Mesenteric fat pad (tissue), 1 donor: Measurements from ENCODE around the gene WIPF2. TPM values are rescaled to one million over a fixed set of nuclear protein-coding genes. Genes with fewer than 3 reads are reported as not detected.
"Not testable (repeated sequence)": the region's sequence is repeated elsewhere in the genome, so short reads cannot be mapped to it uniquely, and the experiment has no call there.

ENCODE experiments used
- DNase-seq: peaks from one replicate; pipeline ENCODE4 v3.0.0-alpha.2; 2020; ENCODE audit warnings: low spot score
- total RNA-seq: library from RNA; stranded (reverse); fragmentation: NEBNext Ultra II Directional; extraction: Animal tissue kit (Norgen Biotek cat#: 25700); gene quantifications from one replicate; pipeline ENCODE4 v1.2.1, GENCODE V29; 2021
- donor health status: DM: yes; HTN: yes; CAD: no.

Gene WIPF2
- total RNA-seq, 1 donor from 2014 or later: 29.5 TPM

DNA sequence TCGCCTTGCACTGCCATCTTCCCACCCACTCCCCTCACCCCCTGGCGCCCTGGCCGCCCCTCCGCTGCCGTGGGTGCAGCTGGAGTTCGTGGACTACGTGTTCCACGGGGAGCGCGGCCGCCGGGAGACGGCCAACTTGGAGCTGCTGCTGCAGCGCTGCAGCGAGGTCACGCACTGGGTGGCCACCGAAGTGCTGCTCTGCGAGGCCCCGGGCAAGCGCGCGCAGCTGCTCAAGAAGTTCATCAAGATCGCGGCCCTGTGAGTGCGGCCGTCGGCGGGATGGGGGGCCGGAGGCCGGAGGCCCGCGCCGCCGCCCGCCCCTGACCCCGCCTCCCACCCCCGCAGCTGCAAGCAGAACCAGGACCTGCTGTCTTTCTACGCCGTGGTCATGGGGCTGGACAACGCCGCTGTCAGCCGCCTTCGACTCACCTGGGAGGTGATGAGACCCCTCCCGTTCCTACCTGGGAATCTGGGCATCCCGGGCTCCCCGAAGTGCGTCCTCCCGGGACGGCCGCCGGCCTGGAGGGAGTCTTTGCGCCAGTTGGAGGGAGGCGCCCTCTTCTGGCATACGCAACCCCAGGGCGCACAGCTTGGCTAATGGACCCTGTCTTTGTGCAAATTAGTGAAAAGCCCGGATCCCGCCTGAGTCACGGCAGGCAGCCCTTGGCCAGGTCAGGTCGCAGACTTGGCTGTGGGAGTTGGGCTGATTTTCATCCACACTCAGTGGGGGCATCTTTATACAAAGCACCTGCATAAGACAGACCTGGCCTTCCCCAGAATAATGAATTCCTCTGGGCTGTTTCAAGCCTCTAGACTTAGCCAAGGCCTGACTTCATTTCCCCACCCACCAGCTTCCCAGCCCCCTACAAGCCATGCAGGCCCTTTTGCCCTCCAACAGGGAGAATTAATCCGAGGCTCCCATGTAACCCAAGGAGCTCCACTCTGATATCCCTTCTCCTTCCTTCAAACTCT, 27.6 kb upstream of the WIPF2 start:
- DNase-seq: peak; percentile 92

DNA sequence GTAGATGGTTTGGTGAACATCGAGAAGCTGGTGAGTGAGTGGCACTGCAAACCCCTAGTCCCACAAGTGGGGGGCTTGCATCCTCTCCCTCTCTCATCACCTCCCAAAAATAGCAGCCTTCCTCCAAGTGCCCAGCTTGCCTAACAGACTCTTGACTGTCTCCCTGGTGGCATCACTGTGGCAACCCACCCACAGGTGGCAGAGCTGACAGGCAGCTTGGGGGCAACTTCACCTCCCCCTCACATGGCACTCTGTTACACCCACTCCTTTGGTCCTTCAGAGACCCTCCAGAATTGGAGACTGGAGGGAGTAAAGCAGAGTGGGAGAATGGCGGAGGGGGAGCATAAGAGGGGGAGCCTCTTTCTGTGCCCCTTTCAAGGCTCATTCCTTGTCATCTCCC, 26.1 kb upstream of the WIPF2 start:
- no peak for DNase-seq

DNA sequence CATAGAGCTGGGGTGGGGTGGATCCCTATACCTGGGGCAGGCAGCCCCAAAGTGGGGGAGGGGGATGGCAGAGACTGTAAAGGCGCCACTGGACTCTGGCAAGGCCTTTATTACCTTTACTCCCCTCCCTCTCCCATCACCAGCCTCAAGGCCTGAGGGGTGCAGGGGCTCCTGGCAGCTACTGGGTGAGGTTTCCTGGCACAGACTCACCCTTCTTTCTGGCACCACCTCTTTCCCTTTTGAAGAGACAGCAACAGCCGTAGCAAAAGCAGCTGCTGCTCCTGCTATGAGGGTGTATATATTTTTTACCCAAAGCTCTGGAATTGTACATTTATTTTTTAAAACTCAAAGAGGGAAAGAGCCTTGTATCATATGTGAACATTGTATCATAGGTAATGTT, 24.3 kb upstream of the WIPF2 start:
- no peak for DNase-seq

DNA sequence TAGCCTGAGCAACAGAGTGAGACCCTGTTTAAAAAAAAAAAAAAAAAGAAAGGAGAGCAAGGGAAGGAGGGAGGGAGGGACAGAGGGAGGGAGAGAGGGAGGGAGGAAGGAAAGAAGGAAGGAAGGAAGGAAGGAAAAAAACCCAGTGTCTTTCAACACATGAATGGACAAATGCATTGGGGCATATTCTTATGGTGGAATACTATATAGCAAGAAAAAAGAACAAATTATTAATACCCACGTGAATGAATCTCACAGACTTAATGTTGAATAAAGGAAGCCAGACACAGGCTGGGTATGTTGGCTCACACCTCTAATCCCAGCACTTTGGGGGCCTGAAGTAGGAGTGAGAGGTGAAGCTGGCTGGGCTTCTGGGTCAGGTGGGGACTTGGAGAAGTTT, 21.6 kb upstream of the WIPF2 start:
- no peak for DNase-seq

DNA sequence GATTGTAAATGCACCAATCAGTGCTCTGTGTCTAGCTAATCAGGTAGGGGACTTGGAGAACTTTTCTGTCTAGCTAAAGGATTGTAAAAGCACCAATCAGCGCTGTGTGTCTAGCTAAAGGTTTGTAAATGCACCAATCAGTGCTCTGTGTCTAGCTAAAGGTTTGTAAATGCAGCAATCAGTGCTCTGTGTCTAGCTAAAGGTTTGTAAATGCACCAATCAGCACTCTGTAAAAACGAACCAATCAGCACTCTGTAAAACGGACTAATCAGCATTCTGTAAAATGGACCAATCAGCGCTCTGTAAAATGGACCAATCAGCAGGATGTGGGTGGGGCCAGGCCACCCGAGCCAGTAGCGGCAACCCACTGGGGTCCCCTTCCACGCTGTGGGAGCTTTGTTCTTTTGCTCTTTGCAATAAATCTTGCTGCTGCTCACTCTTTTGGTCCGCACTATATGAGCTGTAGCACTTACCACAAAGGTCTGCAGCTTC, 21.1 kb upstream of the WIPF2 start:
- not testable (repeated sequence) for DNase-seq

DNA sequence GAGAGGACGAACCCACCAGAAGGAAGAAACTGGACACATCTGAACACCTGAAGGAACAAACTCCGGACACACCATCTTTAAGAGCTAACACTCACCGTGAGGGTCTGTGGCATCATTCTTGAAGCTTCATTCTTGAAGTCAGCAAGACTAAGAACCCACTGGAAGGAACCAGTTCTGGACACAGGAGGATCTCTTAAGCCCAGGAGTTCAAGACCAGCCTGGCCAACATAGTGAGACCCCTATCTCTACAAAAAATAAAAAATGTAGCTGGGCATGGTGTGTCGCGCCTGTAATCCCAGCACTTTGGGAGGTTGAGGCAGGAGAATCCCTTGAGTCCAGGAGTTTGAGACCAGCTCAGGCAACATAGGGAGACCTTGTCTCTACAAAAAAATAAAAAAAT, 20.5 kb upstream of the WIPF2 start:
- DNase-seq: no peak

DNA sequence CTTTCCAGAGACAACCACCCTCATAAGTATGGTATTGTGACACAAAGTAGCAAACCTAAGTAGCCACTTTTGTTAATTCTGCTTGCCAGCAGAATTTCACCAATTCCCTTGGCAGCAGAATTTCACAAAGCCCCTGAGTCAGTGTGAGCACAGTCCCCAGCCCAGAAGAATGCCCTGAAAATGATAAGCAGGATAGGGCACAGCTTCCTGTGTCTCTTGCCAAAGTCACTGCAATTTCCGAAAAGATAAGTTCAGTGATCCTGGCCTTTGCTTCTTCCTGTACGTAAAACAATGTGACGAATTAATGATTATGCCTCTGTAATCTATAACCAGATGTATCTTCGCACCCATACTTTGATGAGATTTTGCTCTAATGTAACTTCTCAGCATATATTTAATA, 16.0 kb upstream of the WIPF2 start:
- no peak for DNase-seq

DNA sequence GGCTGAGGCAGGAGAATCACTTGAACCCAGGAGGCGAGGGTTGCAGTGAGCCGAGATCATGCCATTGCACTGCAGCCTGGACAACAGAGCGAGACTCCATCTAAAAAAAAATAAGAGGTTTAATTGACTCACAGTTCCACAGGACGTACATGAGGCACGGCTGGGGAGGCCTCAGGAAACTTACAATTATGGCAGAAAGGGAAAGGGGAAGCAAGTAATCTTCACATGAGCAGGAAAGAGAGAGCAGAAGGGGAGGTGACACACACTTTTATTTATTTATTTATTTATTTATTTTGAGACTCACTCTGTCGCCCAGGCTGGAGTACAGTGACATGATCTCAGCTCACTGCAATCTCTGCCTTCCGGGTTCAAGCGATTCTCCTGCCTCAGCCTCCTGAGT, 12.9 kb upstream of the WIPF2 start:
- DNase-seq: not testable (repeated sequence)

DNA sequence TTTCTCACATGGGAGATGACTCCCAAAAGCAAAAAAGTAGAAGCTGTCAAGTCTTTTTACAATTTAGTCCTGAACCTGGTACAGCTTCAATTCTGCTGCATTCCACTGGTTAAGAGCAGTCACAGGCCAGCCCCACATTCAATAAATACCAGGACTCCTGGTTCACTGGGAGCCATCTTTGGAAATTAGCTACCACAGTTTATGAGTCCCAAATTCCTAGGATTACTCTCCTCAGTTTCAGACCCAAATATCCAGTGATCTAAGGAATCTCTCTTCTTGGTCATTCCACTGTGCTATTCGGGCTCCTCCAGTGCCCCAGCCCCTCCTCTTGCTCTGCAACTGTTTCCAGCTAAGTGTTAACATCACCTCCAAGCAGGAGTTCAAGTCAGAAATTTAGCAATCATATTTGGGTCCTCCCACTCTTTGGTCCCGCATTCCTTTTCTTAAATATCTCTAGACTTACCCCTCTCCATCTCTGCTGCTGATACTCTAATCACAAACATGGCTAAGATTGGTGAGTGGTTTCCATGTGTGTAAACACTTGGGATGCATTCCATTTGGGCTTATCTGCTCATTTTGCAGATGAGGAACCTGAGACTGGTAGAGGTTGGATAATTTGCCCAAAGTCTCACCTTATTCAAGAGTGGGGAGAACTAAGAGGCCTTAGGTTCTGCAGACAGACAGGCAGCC, 9.6 kb upstream of the WIPF2 start:
- DNase-seq: no peak

DNA sequence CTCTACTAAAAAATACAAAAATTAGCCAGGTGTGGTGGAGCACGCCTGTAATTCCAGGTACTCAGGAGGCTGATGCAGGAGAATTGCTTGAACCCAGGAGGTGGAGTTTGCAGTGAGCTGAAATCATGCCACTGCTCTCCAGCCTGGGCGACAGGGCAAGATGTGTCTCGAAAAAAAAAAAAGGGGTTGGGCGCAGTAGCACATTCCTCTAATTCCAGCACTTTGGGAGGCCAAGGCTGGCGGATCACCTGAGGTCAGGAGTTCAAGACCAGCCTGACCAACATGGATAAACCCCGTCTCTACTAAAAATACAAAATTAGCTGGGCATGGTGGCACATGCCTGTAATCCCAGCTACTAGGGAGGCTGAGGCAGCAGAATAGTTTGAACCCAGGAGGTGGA, 5.2 kb upstream of the WIPF2 start:
- DNase-seq: not testable (repeated sequence)

DNA sequence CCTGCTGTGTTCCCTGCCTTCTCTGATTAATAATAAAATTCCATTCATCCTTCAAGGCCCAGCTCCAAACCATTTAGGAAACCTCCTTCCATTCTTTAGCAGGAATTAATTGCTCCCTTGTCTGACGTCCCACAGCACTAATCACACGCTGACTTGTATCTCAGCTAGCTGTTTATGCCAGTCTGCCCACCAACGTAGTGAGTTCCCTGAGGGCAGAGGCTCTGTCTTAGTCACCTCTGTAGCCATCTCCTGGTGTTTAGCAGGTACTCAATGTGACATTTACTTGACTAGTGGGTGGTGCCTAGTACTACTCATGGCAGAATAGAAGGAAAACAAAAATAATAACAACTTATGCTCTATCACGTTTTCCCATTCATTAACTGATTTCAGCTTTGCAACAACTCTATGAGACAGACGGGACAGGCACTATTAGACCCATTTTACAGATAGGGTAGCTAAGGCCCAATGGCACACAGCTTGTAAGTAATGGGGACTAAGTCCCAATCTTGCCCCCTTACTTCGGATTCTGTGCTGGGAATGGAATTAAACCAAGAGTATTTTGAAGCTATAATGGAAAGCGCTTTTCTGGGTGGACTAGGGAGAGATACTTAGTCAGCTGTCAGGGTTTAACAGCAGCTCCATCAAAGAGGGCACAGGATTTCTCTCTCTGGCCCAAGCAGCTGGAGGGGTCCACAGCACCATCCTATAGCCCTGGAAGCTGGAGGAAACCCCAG, 931 bp upstream of the WIPF2 start:
- DNase-seq: no peak

DNA sequence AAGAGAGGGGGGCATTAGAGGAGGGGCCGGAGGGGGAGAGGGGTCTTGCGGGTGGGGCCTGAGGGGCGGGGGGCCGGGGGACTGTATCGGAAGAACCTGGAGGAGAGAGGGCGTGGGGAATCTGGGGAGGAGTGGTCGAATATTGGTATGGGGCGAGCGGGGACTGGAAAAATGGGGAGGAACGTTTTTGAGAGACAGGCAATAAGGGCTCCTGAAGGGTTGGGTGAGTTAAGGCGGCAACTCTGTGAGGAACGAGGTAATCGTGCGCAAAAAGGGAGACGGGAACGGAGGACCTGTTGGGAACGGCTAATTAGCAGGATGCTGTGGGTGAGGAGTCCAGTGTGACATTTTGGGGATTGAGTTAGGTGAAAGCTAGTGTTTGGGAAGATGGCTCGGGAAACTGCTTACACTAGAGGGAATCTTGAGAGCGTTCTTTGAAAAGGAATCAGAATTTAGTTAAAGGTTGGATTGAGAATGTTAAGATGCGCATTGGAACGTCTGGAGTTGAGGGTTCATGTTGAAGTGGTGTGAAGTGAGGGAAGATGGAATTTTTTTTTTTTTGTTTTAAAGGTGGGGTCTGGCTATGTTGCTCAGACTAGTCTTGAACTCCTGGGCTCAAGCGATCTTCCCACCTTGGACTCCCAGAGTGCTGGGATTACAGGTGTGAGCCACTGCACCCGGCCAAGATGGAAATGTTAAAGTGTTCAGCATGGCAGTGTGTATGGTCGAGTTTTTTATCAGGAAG, 662 bp downstream of the WIPF2 start:
- no peak for DNase-seq

DNA sequence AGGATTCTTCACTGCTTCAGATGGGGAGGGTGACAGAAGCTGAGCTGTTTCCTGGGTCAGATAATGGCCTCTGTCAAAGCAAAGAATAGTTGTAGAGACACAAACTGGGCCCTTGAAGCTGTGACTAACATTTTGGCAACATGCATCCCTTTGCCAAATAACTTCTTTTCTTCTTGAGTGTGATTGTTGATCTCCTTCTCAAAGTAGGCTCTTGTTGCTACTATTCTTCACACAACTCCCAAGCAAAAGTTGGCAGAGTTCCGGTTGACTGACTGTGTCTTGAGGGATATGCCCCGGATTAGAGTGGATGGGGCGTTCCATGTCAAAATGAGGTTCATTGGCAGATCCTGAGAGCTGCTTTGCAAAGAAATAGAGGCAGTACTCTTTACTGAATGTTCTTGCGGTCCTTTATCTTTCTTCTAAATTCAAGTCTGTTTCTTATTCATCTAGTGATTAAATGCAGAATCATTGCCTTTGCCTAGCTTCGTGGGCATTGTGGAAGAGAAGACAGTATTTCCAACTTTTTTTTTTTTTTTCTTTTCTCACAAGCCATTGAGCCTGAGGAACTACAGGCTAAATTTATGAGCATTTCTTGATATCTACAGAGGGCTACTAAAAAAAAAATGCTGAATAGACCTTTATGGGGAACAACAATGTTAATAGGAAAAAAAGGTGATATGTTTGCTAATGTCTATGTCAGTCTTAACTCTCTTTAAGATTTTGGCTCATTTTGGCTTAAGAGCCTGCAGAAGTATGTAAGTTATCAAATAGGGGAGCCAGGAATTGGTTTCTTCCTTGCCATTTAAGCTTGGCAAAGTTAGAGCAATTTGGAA, 5.8 kb downstream of the WIPF2 start:
- no peak for DNase-seq

DNA sequence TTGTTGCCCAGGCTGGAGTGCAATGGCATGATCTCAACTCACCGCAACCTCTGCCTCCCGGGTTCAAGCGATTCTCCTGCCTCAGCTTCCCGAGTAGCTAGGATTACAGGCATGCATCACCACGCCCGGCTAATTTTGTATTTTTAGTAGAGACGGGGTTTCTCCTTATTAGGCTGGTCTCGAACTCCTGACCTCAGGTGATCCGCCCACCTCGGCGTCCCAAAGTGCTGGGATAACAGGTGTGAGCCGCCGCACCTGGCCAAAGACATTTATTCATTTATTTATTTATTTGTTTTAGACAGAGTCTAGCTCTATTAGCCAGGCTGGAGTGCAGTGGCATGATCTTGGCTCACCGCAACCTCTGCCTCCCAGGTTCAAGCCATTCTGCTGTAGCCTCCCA, 10.0 kb downstream of the WIPF2 start:
- peak; percentile 55 for DNase-seq

DNA sequence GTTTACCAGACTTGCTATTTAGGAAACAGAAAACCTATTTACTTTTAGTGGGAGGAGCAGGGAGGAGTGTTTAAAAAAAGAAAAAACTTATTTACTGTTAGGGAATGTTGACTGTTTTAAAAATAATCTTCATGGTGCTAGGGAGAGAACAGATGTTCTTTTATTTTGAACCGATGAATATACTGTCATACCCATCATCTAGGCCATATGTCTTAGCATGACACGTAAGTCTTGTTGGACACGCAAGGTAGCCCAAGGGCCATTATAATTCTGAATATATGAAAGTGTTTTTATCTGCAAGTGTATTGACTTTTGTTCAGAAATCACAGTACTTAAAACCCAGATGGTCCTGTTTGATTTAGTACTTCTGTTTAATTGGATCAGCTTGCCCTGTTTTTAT, 11.6 kb downstream of the WIPF2 start:
- DNase-seq: no peak

DNA sequence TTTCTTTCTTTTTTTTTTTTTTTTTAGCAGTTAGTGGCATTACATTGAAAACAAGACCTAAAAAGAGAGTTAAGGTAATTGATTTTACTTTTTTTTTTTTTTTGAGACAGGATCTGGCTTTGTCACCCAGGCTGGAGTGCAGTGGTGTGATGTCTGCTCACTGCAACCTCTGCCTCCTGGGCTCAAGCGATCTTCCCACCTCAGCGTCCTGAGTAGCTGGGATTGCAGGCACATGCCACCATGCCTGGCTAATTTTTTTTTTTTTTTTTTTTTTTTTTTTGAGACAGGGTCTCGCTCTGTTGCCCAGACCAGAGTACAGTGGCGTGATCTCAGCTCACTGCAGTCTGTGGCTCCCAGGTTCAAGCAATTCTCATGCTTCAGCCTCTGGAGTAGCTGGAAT, 12.8 kb downstream of the WIPF2 start:
- peak; percentile 35 for DNase-seq

DNA sequence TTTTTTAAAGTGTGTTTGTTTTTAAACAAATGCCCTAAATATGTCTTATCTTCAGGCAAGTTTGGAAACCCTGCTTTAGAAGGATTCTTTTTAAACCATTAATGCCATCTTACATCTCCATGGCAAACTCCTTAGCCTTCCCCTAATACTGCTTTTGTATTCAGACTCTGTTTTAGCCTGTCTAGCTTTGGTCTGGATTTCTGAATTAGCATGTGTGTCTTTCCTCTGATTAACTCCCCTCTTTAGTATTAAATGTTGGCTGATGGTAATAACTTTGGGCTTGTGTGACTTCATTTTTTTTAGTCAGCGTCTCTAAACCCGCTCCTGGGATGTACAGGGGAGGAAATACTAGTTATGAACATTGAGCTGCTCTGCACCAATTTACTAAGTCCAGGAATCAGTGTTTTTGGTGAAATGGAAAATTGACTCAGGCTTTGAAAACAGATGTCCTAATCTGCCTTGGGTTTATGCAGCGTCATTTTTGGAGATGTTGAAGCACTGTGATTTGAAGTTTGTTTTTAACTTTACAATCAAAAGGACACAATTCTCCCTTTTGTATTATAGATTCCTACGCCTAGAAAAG, 22.2 kb downstream of the WIPF2 start:
- DNase-seq: no peak

DNA sequence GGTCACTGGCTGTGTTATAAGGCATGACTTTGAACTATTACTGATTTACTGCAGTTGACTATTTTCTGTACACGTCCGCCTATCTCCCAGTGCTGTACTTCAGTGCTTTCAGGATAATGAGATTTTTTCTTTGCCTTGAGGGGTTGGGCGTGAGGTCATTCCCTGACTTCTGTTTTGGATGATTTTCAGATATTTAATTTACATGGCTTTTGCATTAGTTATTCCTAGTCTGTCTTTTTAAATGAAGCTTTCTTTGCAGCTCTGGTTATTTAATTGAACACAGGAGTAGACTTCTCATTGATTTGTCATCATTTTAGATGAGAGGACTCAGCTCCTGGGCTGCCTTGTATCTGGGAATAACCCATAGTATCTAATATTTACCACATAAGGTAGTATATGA, 23.7 kb downstream of the WIPF2 start:
- DNase-seq: no peak

DNA sequence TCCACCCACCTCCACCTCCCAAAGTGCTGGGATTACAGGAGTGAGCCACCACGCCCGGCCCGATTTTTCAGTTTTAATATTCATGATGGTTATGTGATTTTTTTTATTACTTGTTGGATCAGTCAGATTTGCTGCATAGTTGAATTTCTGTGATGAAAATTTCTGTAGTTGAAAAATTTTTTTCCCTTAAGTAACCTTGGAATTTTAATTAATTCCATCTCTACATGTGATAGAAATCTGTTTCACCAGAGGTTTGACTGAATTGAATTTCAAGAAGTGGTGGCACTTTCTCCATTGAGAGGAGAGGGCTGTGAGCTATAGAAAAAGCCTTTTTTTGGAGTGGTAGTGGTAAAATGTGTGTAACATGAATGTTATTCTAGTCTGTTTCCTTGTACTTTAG, 24.7 kb downstream of the WIPF2 start:
- DNase-seq: no peak

DNA sequence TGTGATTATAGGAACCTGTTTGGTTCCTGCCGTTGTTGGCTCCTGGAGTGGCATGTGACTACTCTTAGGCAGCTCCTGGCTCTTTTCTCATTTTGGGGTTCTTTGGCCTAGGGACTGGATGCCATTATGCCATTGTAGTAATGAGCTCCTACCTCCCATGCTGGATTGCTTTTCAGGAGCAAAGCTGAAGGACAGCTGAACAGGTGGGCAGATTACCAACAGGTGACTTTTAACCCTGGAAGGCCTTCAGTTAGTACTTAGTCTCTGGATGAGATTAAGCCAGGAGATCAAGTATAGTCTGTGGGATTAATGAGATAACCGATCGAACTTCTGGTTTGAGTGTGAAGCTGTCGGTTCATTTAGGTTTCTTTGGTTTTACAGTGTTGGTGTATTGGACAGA, 25.2 kb downstream of the WIPF2 start:
- no peak for DNase-seq
